SU-DHL-6 (cell line): ENCODE measurements around the gene SERPINA5.

Source experiments
- EZH2phosphoT487 ChIP-seq: fragments of 200-600 bp; sonication (generic), shearing (Covaris generic); conservative IDR thresholded peaks from 2 replicates; pipeline ENCODE4 v1.6.1; 2018; ENCODE audit warnings: mild to moderate bottlenecking, antibody characterized with exemption, low read length, moderate library complexity, mixed read lengths
- TF ChIP-seq, protein P1 (sequence below): fragments of 200-600 bp; sonication (generic); IDR thresholded peaks from one replicate; pipeline ENCODE4 v1.5.1; 2017; ENCODE audit warnings: antibody characterized with exemption, mild to moderate bottlenecking, low read length, moderate library complexity; ENCODE audit not compliant: insufficient read depth, poor library complexity, severe bottlenecking

DNA sequence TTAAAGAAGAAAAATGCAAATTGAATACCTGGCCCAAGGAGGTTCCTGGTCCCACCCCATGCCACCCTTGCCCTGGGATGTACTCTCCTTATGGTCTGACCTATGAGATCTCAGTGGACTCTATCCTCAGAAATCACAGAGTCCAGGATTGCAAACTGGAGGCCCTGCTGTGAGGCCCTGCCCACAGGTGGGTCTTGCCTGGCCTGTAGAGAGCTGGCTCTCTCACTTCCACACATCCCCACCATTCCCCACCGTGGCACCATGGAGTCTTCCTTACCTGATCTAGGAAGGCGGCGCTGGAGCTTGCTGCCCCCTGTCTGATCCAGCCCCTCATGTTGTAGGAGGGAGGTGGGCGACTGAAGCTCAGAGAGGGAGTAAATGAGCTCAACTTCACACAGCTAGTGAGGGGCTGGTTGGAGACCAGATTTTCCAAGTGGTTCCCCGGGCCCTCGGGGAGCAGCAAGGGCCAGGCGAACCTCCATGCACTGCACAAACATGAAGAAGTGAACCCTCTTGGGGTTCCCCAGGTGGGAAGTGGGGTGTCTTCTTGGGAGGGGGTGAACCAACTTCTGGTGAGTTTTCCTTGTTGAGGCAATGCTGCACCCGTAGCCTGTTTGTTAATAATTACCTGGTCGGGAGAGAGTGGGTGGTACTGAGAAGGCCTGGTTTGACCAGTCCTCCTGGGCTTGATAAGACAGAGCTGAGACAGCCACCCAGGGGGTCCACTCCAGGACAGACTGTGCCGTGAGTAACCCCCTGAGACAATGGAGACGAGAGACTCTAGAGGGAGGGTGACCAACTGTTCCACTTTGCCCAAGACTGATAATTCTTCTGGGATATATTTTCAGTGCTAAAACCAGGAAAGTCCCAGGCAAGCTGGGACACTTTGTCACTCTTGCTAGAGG, 20.2 kb upstream of the SERPINA5 start, which contains the start of gene SERPINA4:
- TF ChIP-seq, protein P1, sequence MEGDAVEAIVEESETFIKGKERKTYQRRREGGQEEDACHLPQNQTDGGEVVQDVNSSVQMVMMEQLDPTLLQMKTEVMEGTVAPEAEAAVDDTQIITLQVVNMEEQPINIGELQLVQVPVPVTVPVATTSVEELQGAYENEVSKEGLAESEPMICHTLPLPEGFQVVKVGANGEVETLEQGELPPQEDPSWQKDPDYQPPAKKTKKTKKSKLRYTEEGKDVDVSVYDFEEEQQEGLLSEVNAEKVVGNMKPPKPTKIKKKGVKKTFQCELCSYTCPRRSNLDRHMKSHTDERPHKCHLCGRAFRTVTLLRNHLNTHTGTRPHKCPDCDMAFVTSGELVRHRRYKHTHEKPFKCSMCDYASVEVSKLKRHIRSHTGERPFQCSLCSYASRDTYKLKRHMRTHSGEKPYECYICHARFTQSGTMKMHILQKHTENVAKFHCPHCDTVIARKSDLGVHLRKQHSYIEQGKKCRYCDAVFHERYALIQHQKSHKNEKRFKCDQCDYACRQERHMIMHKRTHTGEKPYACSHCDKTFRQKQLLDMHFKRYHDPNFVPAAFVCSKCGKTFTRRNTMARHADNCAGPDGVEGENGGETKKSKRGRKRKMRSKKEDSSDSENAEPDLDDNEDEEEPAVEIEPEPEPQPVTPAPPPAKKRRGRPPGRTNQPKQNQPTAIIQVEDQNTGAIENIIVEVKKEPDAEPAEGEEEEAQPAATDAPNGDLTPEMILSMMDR: no peak
- TF ChIP-seq EZH2phosphoT487: no peak
